GM06990 (cell line): ENCODE measurements around the gene ARL10.

Source experiments
- DNase-seq: peaks from one replicate; pipeline ENCODE4 v3.0.0-alpha.2; 2011; ENCODE audit not compliant: insufficient read length; ENCODE audit errors: extremely low read depth
- H3K27me3 ChIP-seq: replicated peaks from 2 replicates; pipeline ENCODE4 v1.6.0; 2011; ENCODE audit warnings: low read length; ENCODE audit not compliant: control insufficient read depth, insufficient read depth
- H3K36me3 ChIP-seq: 2 replicates; pipeline ENCODE4 v1.5.1; 2011; ENCODE audit warnings: low read length; ENCODE audit not compliant: control insufficient read depth, insufficient read depth
- H3K4me3 ChIP-seq: replicated peaks from 2 replicates; pipeline ENCODE4 v1.5.1; 2011; ENCODE audit warnings: low read depth, mild to moderate bottlenecking, control low read depth, low read length
- TF ChIP-seq, protein P1 (sequence below): IDR thresholded peaks from 2 replicates; pipeline ENCODE4 v1.5.1; 2011; ENCODE audit warnings: low read length, control low read depth, mild to moderate bottlenecking, inconsistent platforms; ENCODE audit not compliant: insufficient read depth, poor library complexity, severe bottlenecking

ARL10 gene

DNA sequence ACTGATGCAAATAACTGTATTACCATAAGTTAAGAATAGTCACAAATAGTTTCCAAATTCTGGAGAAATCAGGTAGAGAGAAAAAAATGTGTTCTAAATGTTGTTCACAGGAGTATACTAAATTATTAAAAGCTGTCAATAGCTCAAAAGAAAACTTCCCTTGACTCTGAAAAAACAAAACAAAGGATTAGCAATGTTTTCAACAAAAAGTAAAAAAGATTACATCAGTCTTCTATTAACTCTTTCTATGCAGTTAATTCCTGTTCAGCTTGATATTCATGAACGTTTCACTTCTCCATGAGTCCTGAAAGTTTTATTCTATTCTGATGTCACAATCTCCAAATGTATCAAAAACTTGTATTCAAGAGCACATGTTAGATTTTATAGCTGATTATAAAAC is 60.5 kb downstream of the ARL10 start:
- H3K36me3 ChIP-seq = no peaks in the 10 kb centered on the region
- H3K27me3 ChIP-seq = no peaks in the 10 kb centered on the region
- H3K4me3 ChIP-seq = no peak overlapping the region
- DNase-seq = no peak
- TF ChIP-seq, protein P1, sequence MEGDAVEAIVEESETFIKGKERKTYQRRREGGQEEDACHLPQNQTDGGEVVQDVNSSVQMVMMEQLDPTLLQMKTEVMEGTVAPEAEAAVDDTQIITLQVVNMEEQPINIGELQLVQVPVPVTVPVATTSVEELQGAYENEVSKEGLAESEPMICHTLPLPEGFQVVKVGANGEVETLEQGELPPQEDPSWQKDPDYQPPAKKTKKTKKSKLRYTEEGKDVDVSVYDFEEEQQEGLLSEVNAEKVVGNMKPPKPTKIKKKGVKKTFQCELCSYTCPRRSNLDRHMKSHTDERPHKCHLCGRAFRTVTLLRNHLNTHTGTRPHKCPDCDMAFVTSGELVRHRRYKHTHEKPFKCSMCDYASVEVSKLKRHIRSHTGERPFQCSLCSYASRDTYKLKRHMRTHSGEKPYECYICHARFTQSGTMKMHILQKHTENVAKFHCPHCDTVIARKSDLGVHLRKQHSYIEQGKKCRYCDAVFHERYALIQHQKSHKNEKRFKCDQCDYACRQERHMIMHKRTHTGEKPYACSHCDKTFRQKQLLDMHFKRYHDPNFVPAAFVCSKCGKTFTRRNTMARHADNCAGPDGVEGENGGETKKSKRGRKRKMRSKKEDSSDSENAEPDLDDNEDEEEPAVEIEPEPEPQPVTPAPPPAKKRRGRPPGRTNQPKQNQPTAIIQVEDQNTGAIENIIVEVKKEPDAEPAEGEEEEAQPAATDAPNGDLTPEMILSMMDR = no peak

DNA sequence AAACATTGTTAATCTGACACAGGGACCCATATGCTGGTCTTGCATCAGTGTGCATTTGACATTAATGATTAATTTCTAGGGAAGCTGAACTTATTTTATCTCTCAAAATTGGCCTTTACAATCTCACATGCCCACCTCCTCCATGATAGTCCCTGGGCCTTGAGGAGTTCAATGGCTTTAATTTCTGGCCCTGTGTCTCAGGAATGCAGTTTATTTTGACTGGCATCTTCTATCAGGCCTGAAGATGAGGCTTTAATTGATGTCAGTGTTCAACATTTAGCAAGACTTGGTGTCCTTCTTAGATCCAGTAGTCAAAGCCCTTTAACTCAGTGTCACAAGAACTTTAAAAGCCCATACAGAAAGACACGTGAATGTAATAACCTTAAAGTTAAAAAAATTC is 61.6 kb downstream of the ARL10 start:
- H3K36me3 ChIP-seq = no peaks in the 10 kb centered on the region
- no peak overlapping the region for H3K4me3 ChIP-seq
- H3K27me3 ChIP-seq = no peaks in the 10 kb centered on the region
- TF ChIP-seq, protein P1 = no peak
- DNase-seq = no peak

DNA sequence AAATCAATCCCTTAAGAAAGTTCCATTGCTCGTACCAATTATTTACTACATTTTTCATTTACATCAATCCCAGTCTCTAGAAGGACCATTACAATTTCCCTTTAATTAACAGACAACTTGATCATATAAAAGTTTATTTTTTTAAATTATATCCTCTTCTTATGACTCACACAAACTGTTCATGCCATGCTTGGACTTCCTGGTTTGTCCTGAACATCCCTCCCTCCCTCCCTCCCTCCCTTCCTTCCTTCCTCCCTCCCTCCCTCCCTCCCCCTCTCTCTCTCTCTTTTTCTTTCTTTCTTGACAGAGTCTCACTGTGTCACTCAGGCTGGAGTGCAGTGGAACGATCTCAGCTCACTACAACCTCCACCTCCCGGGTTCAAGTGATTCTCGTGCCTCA is 62.7 kb downstream of the ARL10 start:
- no peak for DNase-seq
- no peaks in the 10 kb centered on the region for H3K27me3 ChIP-seq

DNA sequence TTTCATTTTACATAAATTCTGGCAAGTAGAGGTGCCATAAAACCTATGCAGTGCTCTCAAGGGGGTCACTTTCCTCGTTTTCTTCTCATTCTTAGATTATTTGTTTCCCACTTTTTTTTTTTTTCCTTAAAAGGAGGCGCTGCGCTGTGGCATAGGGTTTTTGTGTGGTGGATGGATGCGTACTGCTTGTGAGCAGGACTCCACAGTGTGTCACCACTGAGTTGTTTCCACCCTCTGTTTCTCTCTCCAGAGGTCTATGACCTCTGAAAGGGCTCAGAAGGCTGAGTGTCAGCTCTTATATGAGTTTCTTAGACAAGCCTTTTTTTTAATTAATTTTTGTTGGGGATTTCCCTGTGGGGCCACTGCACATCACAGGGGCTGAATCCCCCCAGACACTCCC is 64.7 kb downstream of the ARL10 start:
- Histone ChIP-seq H3K4me3 (no peak overlapping the region), H3K36me3 (no peaks in the 10 kb centered on the region), H3K27me3 (no peaks in the 10 kb centered on the region)
- DNase-seq = no peak
- TF ChIP-seq, protein P1 = no peak

More for the DNA sequence above, 62.7 kb downstream of the ARL10 start:
- Histone ChIP-seq H3K36me3 (no peaks in the 10 kb centered on the region), H3K4me3 (no peak overlapping the region)
- TF ChIP-seq, protein P1 = no peak
